ENCODE results near the gene LCN6. TPM values are rescaled to one million over a fixed set of nuclear protein-coding genes. Genes with fewer than 3 reads are reported as not detected.
A peak's percentile ranks its signal among the peaks of the same experiment; 100 is the strongest.

Gene LCN6
- total and polyA plus RNA-seq, 4 donors, result 1.4 to 12.3 (median 8.6) TPM; not detected in 1

GRCh38 chr9:136784997-136785361 lies 36.7 kb upstream of the LCN6 start:
- ATAC-seq (ENCODE audit: insufficient read depth, low FRiP score) (no peak), DNase-seq (no peak)
- 82 to 97% methylated on average over 6 of the region's 6 CpGs for WGBS, 2 donors
- H3K27me3 ChIP-seq (ENCODE audit: control insufficient read depth in 3 of 3, insufficient read depth in 3 of 3, low read length in 2 of 3), result no peaks in the 10 kb centered on the region
- H3K36me3 ChIP-seq (ENCODE audit: control insufficient read depth in 4 of 4, insufficient read depth in 4 of 4, low read length in 4 of 4), result no peaks in the 10 kb centered on the region
- no peak overlapping the region for H3K27ac ChIP-seq (ENCODE audit: low read depth in 1 of 2, low read length in 1 of 2)
- no peaks in the 10 kb centered on the region for H3K9me3 ChIP-seq (ENCODE audit: control insufficient read depth in 4 of 4, insufficient read depth in 3 of 4, low read length in 3 of 4)
- H3K4me1 ChIP-seq (ENCODE audit: control insufficient read depth in 5 of 5, insufficient read depth in 5 of 5, low read length in 5 of 5), result peaks cover 0 to 15% (median 0%) of the 10 kb centered on the region in 5 donors
- no peak overlapping the region for H3K9ac ChIP-seq (ENCODE audit: insufficient read depth in 1 of 2, low read length in 2 of 2)
- TF ChIP-seq CTCF (IDR thresholded peaks at IDR 0.05; ENCODE audit: control extremely low read depth, extremely low read depth), result no peak
- no peak overlapping the region for H3K4me3 ChIP-seq

- H3K4me3 ChIP-seq, result no peak overlapping the region
- H3K9ac ChIP-seq (ENCODE audit: insufficient read depth in 1 of 2, low read length in 2 of 2), result no peak overlapping the region
- H3K9me3 ChIP-seq (ENCODE audit: control insufficient read depth in 4 of 4, insufficient read depth in 3 of 4, low read length in 3 of 4), result no peaks in the 10 kb centered on the region
- peaks cover 0 to 11% (median 0%) of the 10 kb centered on the region in 5 donors for H3K4me1 ChIP-seq (ENCODE audit: control insufficient read depth in 5 of 5, insufficient read depth in 5 of 5, low read length in 5 of 5)
- peak; percentile 6 for TF ChIP-seq CTCF (IDR thresholded peaks at IDR 0.05; ENCODE audit: control extremely low read depth, extremely low read depth)
- ATAC-seq (ENCODE audit: insufficient read depth, low FRiP score), result no peak
- no peak overlapping the region for H3K27ac ChIP-seq (ENCODE audit: low read depth in 1 of 2, low read length in 1 of 2)
- 39 to 49% methylated on average over 9 of the region's 9 CpGs for WGBS, 2 donors
- no peak for DNase-seq
- H3K36me3 ChIP-seq (ENCODE audit: control insufficient read depth in 4 of 4, insufficient read depth in 4 of 4, low read length in 4 of 4), result no peaks in the 10 kb centered on the region
- H3K27me3 ChIP-seq (ENCODE audit: control insufficient read depth in 3 of 3, insufficient read depth in 3 of 3, low read length in 2 of 3), result no peaks in the 10 kb centered on the region
Observed at GRCh38 chr9:136784249-136784996, 36.1 kb upstream of the LCN6 start.

GRCh38 chr9:136782452-136782851 lies 34.1 kb upstream of the LCN6 start:
- no peak overlapping the region for H3K27ac ChIP-seq (ENCODE audit: low read depth in 1 of 2, low read length in 1 of 2)
- WGBS, 2 donors, result 94 to 95% methylated on average over 3 of the region's 3 CpGs
- H3K27me3 ChIP-seq (ENCODE audit: control insufficient read depth in 3 of 3, insufficient read depth in 3 of 3, low read length in 2 of 3), result no peaks in the 10 kb centered on the region
- ATAC-seq (ENCODE audit: insufficient read depth, low FRiP score) (no peak), DNase-seq (no peak)
- TF ChIP-seq CTCF (IDR thresholded peaks at IDR 0.05; ENCODE audit: control extremely low read depth, extremely low read depth), result no peak
- no peak overlapping the region for H3K4me3 ChIP-seq
- H3K9ac ChIP-seq (ENCODE audit: insufficient read depth in 1 of 2, low read length in 2 of 2), result no peak overlapping the region
- no peaks in the 10 kb centered on the region for H3K36me3 ChIP-seq (ENCODE audit: control insufficient read depth in 4 of 4, insufficient read depth in 4 of 4, low read length in 4 of 4)
- peaks cover 0 to 4% (median 0%) of the 10 kb centered on the region in 5 donors for H3K4me1 ChIP-seq (ENCODE audit: control insufficient read depth in 5 of 5, insufficient read depth in 5 of 5, low read length in 5 of 5)
- H3K9me3 ChIP-seq (ENCODE audit: control insufficient read depth in 4 of 4, insufficient read depth in 3 of 4, low read length in 3 of 4), result no peaks in the 10 kb centered on the region

Measured in lung (tissue), 12 donors.